HG03159 (cell line): ENCODE measurements around the gene PSD2.
"Not testable (repeated sequence)": the region's sequence is repeated elsewhere in the genome, so short reads cannot be mapped to it uniquely, and the experiment has no call there.

ENCODE experiments used
- ATAC-seq: cut with Tn5 transposase; IDR thresholded peaks from one replicate; pipeline ENCODE4 v1.9.1; 2021; ENCODE audit warnings: mild to moderate bottlenecking, moderate library complexity; ENCODE audit not compliant: unreplicated experiment

PSD2 gene

DNA sequence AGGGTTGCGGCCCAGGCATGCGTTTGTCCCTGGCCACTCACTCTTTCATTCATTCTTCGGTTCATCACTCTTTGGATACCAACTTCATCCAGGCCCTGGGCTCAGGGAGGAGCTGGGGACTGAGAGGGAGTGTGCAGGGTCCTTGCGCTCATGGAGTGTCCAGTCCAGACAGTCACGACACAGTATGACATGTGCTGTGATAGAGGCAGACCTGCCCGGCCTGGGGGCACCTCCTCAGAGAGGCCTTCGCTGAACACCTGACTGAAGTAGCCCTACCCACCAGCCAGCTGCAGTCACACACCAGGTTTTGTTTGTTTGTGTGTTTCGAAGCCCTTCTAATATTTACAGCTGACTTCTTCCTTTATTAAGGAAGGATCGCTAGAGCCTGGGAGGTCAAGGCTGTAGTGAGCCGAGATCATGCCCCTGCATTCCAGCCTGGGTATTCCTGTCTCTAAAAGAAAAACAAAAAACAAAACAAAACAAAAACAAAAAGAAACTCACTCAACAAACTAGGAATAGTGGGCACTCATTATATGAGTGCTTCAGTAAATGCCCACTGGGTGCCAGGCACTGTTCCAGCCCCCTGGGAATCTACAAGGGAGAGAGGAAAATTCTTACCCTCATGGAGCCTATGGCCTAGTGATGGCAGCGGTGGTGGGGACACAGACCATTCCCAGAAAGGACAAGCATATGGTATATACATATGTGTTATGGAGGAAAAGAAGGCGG is 6.3 kb upstream of the PSD2 start:
- ATAC-seq = no peak

DNA sequence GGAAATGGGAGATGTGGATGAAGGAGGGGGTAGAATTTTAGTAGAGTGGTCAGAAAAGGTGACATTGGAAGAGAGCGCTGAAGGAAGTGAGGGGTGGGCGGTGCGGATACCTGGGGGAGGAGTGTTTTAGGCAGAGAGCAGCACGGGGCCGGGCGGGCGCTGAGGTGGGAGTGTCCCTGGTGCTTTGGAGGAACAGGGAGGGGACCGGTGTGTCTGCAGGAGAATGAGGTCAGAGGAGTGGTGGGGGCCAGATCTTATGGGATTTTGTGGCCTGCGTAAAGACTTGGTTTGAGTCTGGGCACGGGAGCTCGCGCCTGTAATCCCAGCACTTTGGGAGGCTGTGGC is 5.8 kb upstream of the PSD2 start:
- no peak for ATAC-seq

- no peak for ATAC-seq
These were observed 3.4 kb upstream of the PSD2 start for GRCh38 chr5:139792218-139792617.

GRCh38 chr5:139792655-139793054 is 3.0 kb upstream of the PSD2 start:
- not testable (repeated sequence) for ATAC-seq

GRCh38 chr5:139794067-139794846 is 1.4 kb upstream of the PSD2 start:
- no peak for ATAC-seq

- ATAC-seq = no peak
These were observed 626 bp downstream of the PSD2 start for GRCh38 chr5:139796061-139796806.

GRCh38 chr5:139797335-139797734 is 1.7 kb downstream of the PSD2 start:
- ATAC-seq = no peak

DNA sequence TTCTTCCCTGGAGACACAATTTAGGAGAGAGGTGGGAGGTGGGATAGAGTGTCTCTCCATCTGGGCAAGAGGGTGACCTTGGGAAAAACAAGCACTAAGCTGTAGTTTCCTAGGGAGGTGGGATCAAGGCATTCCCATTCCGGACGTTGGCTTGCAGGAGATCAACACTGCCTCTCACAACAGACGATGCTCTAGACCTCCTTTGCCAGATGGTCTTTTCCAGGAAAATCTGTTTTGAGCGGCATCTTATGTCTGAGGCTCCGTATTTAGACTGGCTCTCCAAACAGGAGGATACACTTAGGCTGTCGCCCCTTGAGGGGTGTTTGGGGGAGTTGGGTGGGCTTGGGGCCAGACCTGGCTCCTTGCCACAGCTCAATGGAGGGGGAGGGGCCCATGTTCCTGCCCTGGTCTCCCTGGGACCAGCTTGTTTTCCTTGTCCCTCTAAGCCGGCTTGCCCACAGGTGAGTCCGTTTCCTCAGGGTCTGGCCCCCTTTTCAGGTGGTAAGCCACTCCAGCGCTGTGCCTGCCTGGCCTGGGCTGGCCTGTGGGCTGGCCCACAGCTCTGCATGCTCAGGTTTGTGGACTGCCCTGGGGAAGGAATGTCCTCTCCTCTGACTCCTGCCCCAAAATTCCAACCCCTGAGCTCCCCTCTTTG is 2.4 kb downstream of the PSD2 start:
- ATAC-seq = no peak

GRCh38 chr5:139798883-139799282 is 3.3 kb downstream of the PSD2 start:
- ATAC-seq = no peak

GRCh38 chr5:139799359-139799758 is 3.8 kb downstream of the PSD2 start:
- ATAC-seq = no peak

GRCh38 chr5:139803978-139804377 is 8.4 kb downstream of the PSD2 start:
- ATAC-seq = no peak

DNA sequence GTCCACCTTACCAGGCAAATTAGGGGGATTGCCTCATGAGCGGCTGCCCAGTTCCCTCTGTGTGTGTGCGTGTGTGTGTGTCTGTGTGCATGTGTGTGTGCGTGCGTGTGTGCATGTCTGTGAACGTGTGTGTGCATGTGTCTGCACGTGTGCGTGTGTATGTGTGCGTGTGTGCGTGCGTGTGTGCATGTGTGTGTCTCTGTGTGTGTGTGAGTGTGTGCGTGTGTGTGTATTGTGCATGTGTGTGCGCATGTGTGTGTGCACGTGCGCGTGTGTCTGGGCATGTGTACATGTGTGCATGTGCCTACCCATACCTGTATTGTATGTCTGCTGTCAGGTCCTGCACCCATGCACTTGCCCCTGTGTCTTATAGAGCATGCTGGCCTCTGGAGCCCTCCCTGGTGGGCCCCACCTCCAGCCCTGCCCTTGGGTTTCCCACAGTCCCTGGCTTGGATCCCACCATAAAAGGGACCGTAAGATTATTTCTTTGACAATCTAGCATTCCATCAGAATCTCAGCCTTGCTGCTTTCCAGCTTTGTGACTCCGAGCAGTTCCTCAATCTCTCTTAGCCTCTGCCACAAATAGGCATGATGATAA is 9.3 kb downstream of the PSD2 start:
- no peak for ATAC-seq

DNA sequence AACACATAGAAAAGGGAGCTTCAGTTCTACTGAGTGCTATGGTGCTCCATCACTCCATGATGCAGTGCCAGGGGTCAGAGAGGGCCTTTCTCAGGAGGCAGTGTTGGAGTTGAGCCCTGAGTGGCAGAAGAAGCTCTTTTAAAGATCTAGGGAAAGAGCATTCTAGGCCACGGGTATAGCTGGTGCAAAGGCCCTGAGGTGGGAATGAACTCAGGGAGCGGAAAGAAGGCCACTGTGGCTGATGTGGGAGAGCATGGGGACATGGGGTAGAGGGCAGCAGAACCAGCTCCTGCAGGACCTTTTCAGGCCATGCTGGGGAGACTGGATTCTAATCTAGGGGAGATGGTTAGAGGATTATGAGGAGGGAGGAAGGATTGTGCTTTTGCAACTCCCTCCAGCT is 9.9 kb downstream of the PSD2 start:
- ATAC-seq = no peak

DNA sequence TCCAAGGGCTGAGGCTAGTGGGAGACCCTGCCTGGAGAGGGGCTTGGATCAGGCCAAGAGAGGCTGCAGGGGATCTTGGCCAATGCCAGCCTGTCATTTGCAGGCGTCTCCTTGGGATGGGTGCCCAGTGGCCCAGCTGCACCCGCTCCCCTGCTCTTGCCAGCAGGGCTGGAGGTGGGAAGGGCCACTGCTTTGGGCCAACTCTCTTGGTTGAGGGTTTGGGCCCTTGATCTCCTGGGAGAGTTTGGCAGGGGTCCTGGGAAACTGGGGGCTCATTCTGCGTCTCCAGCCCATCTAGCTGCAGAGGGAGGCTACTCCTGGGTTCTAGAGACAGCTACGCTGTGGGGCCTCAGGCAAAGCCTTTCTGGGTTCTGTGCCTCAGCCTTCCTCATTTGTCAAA is 10.5 kb downstream of the PSD2 start:
- ATAC-seq = no peak

- ATAC-seq = no peak
These were observed 11.4 kb downstream of the PSD2 start for GRCh38 chr5:139806726-139807646.

DNA sequence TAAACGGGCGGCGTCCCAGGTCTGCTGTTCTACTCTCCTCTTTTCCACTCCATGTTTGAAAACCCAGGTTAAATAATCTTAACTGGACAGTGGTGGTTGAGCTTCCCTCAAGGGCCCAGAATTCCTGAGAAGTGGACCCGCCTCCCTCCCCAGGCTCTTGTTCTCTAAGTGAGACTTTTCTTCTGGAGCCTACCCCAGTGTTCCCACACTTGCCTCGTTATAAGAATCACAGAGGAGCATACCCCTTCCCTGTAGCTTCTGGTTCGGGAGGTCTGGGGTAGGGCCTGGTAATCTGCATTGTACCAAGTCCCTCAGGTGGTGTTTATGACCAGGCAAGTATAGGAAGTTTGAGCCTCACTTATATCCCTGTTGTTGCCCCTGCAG is 12.0 kb downstream of the PSD2 start:
- no peak for ATAC-seq

GRCh38 chr5:139808481-139809330 is 13.1 kb downstream of the PSD2 start:
- ATAC-seq = no peak

DNA sequence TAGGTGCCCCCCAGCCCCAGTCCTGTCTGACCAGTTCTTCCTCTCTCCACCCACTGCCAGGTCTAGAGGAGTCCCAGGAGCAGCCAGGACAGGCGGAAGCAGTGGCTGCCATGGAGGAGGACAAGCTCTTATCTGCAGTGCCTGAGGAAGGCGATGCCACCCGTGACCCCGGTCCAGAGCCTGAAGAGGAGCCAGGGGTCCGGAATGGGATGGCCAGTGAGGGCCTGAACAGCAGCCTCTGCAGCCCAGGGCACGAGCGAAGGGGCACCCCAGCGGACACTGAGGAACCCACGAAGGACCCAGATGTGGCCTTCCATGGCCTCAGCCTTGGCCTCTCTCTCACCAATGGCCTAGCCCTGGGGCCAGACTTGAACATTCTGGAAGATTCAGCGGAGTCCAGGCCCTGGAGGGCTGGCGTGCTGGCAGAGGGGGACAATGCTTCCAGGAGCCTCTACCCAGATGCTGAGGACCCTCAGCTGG is 13.8 kb downstream of the PSD2 start:
- no peak for ATAC-seq
